Upper lobe of left lung (tissue), 6 donors: ENCODE results near the gene TMEM258. TPM values are rescaled to one million over a fixed set of nuclear protein-coding genes. Genes with fewer than 3 reads are reported as not detected.

Experiments used
- ATAC-seq, 2 donors: fragments of 200-7000 bp; cut with Tn5 transposase; one replicate each; pipeline ENCODE4 v1.9.1; 2022; ENCODE audit warnings: mild to moderate bottlenecking in 2 of 2, moderate library complexity in 2 of 2; ENCODE audit not compliant: low FRiP score in 2 of 2
- DNase-seq, 2 donors: peaks; one replicate each; pipeline ENCODE4 v3.0.0-alpha.2; 2019 to 2020
- H3K27ac ChIP-seq, 4 donors: fragments of 200-600 bp; sonication (generic); one replicate each; pipeline ENCODE4 v1.5.1; 2016 to 2019
- H3K27me3 ChIP-seq, 4 donors: fragments of 200-600 bp; sonication (generic); one replicate each; pipeline ENCODE4 v1.5.1; 2017 to 2019
- H3K36me3 ChIP-seq, 4 donors: fragments of 200-600 bp; sonication (generic); one replicate each; pipeline ENCODE4 v1.5.1; 2016 to 2019
- H3K4me1 ChIP-seq, 4 donors: fragments of 200-600 bp; sonication (generic); one replicate each; pipeline ENCODE4 v1.5.1; 2018 to 2019
- H3K4me3 ChIP-seq, 4 donors: fragments of 200-600 bp; sonication (generic); one replicate each; pipeline ENCODE4 v1.5.1; 2017 to 2019; ENCODE audit warnings: mild to moderate bottlenecking in 2 of 4, moderate library complexity in 1 of 4
- H3K9me3 ChIP-seq, 4 donors: fragments of 200-600 bp; sonication (generic); one replicate each; pipeline ENCODE4 v1.5.1; 2018 to 2019
- CTCF ChIP-seq, 6 experiments: fragments of 450-650 bp in 4 of 6; fragments of 200-600 bp in 2 of 6; sonication (generic) in 2 of 6; IDR thresholded peaks; one replicate each; pipeline ENCODE4 v1.5.1; 2016 to 2019; ENCODE audit warnings: antibody characterized with exemption in 6 of 6
- EP300 ChIP-seq, 4 donors: sonication (generic); formaldehyde crosslinking; IDR thresholded peaks; one replicate each; pipeline ENCODE4 v1.5.1; 2017; ENCODE audit warnings: antibody characterized with exemption in 4 of 4, control low read depth in 2 of 4
- POLR2A ChIP-seq, 4 donors: fragments of 450-650 bp; IDR thresholded peaks; one replicate each; pipeline ENCODE4 v1.5.1; 2016 to 2017; ENCODE audit warnings: antibody characterized with exemption in 4 of 4, mild to moderate bottlenecking in 2 of 4
- POLR2AphosphoS5 ChIP-seq, 2 donors: sonication (generic); formaldehyde crosslinking; IDR thresholded peaks; one replicate each; pipeline ENCODE4 v1.5.1; 2017; ENCODE audit warnings: antibody characterized with exemption in 2 of 2
- WGBS, 2 donors: methylation state at CpG; one replicate each; pipeline ENCODE4 v1.1.5; 2017 to 2018; 5-methylcytosine and 5-hydroxymethylcytosine counted together
- total RNA-seq, 6 donors: library from RNA; depleted of rRNA in 4 of 6; stranded (reverse); fragments of >200 nt in 4 of 6; gene quantifications; one replicate each; pipeline versions ENCODE4 v1.1.0 to v1.2.1, GENCODE V29; 2016 to 2021
- donor health status: DM: no; HTN: no; CAD: no; lungs with moderate emphysema.
- donor health status: DM: no; HTN: yes; CAD: no; lungs with severe emphysema.

The TMEM258 gene
- total RNA-seq, 6 donors from 2014 or later = 8.4 to 106 (median 34.9) TPM

GRCh38 chr11:61806785-61807184 lies 14.4 kb upstream of the TMEM258 start:
- H3K36me3 ChIP-seq = peaks cover 8 to 88% (median 73%) of the 10 kb centered on the region in 4 donors

DNA sequence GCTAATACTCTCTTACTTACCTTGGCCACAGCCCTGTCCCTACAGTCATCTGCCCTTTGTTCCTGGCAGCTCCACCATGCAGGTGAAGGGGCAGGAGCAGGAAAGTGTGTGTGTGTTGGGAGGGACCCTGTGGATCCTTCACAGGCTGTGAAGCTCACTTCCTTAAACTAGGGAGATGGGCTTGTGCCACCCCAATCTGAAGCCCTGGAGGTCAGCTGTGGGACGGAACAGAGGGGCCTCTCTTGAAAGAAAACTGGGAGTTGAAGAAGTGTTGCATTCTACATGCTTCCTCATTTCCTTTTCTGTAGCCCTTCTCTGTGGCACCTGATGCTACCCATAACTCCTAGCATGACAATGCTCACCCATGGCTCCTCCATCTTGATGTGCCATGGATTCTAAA lies 12.7 kb upstream of the TMEM258 start:
- Histone ChIP-seq H3K4me3 (no peak overlapping the region), H3K9me3 (no peaks in the 10 kb centered on the region), H3K27me3 (no peaks in the 10 kb centered on the region), H3K36me3 (peaks cover 8 to 74% (median 61%) of the 10 kb centered on the region in 4 donors), H3K27ac (no peak overlapping the region), H3K4me1 (no peaks in the 10 kb centered on the region)
- no peak for TF ChIP-seq EP300 (IDR thresholded peaks at IDR 0.05)
- TF ChIP-seq CTCF (IDR thresholded peaks at IDR 0.05) = no peak
- no peak for TF ChIP-seq POLR2AphosphoS5 (IDR thresholded peaks at IDR 0.05)
- TF ChIP-seq POLR2A (IDR thresholded peaks at IDR 0.05) = no peak
- no peak for ATAC-seq
- DNase-seq = no peak
- WGBS, 2 donors = 77 to 86% methylated on average over 1 of the region's 1 CpG

More at GRCh38 chr11:61806785-61807184, 14.4 kb upstream of the TMEM258 start:
- no peaks in the 10 kb centered on the region for H3K27me3 ChIP-seq
- TF ChIP-seq EP300 (IDR thresholded peaks at IDR 0.05) (no peak), POLR2AphosphoS5 (IDR thresholded peaks at IDR 0.05) (no peak), CTCF (IDR thresholded peaks at IDR 0.05) (no peak), POLR2A (IDR thresholded peaks at IDR 0.05) (no peak)
- H3K9me3 ChIP-seq = no peaks in the 10 kb centered on the region
- H3K4me3 ChIP-seq = no peak overlapping the region
- H3K4me1 ChIP-seq = no peaks in the 10 kb centered on the region
- ATAC-seq (no peak), DNase-seq (no peak)
- WGBS, 2 donors = 93% methylated on average over 5 of the region's 5 CpGs
- no peak overlapping the region for H3K27ac ChIP-seq

GRCh38 chr11:61803889-61804647 lies 11.7 kb upstream of the TMEM258 start:
- TF ChIP-seq CTCF (IDR thresholded peaks at IDR 0.05) (no peak), POLR2A (IDR thresholded peaks at IDR 0.05) (no peak), POLR2AphosphoS5 (IDR thresholded peaks at IDR 0.05) (no peak), EP300 (IDR thresholded peaks at IDR 0.05) (no peak)
- peaks cover 4 to 64% (median 52%) of the 10 kb centered on the region in 4 donors for H3K36me3 ChIP-seq
- no peaks in the 10 kb centered on the region for H3K9me3 ChIP-seq
- H3K27me3 ChIP-seq = no peaks in the 10 kb centered on the region
- no peak overlapping the region for H3K27ac ChIP-seq
- H3K4me3 ChIP-seq = no peak overlapping the region
- H3K4me1 ChIP-seq = no peaks in the 10 kb centered on the region
- no peak for ATAC-seq
- 74 to 75% methylated on average over 3 of the region's 3 CpGs for WGBS, 2 donors
- DNase-seq = no peak

GRCh38 chr11:61802605-61803004 lies 10.2 kb upstream of the TMEM258 start:
- H3K9me3 ChIP-seq = no peaks in the 10 kb centered on the region
- ATAC-seq = no peak
- H3K4me1 ChIP-seq = peaks cover 0 to 2% (median under 1%) of the 10 kb centered on the region in 4 donors
- peaks cover 4 to 56% (median 38%) of the 10 kb centered on the region in 4 donors for H3K36me3 ChIP-seq
- no peaks in the 10 kb centered on the region for H3K27me3 ChIP-seq
- H3K27ac ChIP-seq = no peak overlapping the region
- 88 to 91% methylated on average over 6 of the region's 6 CpGs for WGBS, 2 donors
- TF ChIP-seq EP300 (IDR thresholded peaks at IDR 0.05) = no peak
- no peak for TF ChIP-seq POLR2A (IDR thresholded peaks at IDR 0.05)
- no peak for TF ChIP-seq CTCF (IDR thresholded peaks at IDR 0.05)
- no peak for TF ChIP-seq POLR2AphosphoS5 (IDR thresholded peaks at IDR 0.05)
- no peak for DNase-seq
- no peak overlapping the region for H3K4me3 ChIP-seq
